ENCODE results near the gene ACR. TPM values are rescaled to one million over a fixed set of nuclear protein-coding genes. Genes with fewer than 3 reads are reported as not detected.
"Not testable (repeated sequence)": the region's sequence is repeated elsewhere in the genome, so short reads cannot be mapped to it uniquely, and the experiment has no call there.

The ACR gene
- total RNA-seq, 1 experiment from 2014 or later, result not detected

- H3K36me3 ChIP-seq (ENCODE audit: insufficient read depth, low read length, poor library complexity, severe bottlenecking); H3K27me3 ChIP-seq (replicated peaks; ENCODE audit: insufficient read depth, low read depth, low read length, poor library complexity); POLR2A ChIA-PET (ENCODE audit: low non-redundant PET); CTCF ChIA-PET; H3K27ac ChIP-seq (ENCODE audit: low read depth, low read length, poor library complexity, severe bottlenecking); H3K4me3 ChIP-seq (ENCODE audit: low read depth, low read length, poor library complexity, severe bottlenecking); H3K9me3 ChIP-seq (ENCODE audit: low read depth, low read length, poor library complexity, severe bottlenecking); DNase-seq (ENCODE audit: low spot score); H3K4me1 ChIP-seq (ENCODE audit: insufficient read depth, low read length, poor library complexity, severe bottlenecking); intact Hi-C loops (cut with micrococcal nuclease; ENCODE audit: unreplicated experiment): not testable (repeated sequence)
- BruUV-seq (replicated peaks), result TSS peak; percentile 12
Measured at GRCh38 chr22:50786936-50787335, 48.9 kb downstream of the ACR start.

Other genes starting within 250 kb of the ACR start
- gene LMF2, start 230.5 kb upstream of the ACR start, total RNA-seq (2021), result 79.2 and 79.3 TPM in 2 replicates
- 135 TPM in 2 replicates for gene NCAPH2, start 230.0 kb upstream of the ACR start, total RNA-seq (2021)
- 0.44 and 5.4 TPM in 2 replicates for gene SCO2, start 212.6 kb upstream of the ACR start, total RNA-seq (2021)
- gene TYMP, start 208.2 kb upstream of the ACR start, total RNA-seq (2021), result 0.58 and 0.98 TPM in 2 replicates
- 1.4 and 1.6 TPM in 2 replicates for gene KLHDC7B, start 192.3 kb upstream of the ACR start, total RNA-seq (2021)
- not detected in 2 replicates for gene SYCE3, start 175.3 kb upstream of the ACR start, total RNA-seq (2021)
- 19.2 and 28.3 TPM in 2 replicates for gene CPT1B, start 159.8 kb upstream of the ACR start, total RNA-seq (2021)
- gene CHKB, start 155.4 kb upstream of the ACR start, total RNA-seq (2021), result 47.6 and 51.4 TPM in 2 replicates
- gene MAPK8IP2, start 137.4 kb upstream of the ACR start, total RNA-seq (2021), result 7.8 and 11.5 TPM in 2 replicates
- 15.6 and 19.6 TPM in 2 replicates for gene ARSA, start 110.1 kb upstream of the ACR start, total RNA-seq (2021)
- gene SHANK3, start 65.4 kb upstream of the ACR start, total RNA-seq (2021), result 4.4 and 6.4 TPM in 2 replicates
- 36.8 and 45.2 TPM in 2 replicates for gene RABL2B, start 45.4 kb downstream of the ACR start, total RNA-seq (2021)